H9 (cell line): ENCODE data around the gene RIMBP2. TPM values are rescaled to one million over a fixed set of nuclear protein-coding genes. Genes with fewer than 3 reads are reported as not detected.

Experiments used
- DNase-seq: peaks from one replicate; pipeline ENCODE4 v3.0.0-alpha.2; 2017
- H2AFZ ChIP-seq: one replicate; pipeline ENCODE4 v1.6.1; 2013; ENCODE audit warnings: mild to moderate bottlenecking, low read length, control low read depth, moderate library complexity
- H2AK5ac ChIP-seq: 2 replicates; pipeline ENCODE4 v1.6.1; 2013; ENCODE audit warnings: low read length, control low read depth, mixed read lengths; ENCODE audit not compliant: insufficient read length
- H2BK120ac ChIP-seq: one replicate; pipeline ENCODE4 v1.6.1; 2013; ENCODE audit warnings: low read depth, mild to moderate bottlenecking, low read length, control low read depth, inconsistent platforms; ENCODE audit not compliant: poor library complexity, severe bottlenecking
- H2BK12ac ChIP-seq: 2 replicates; pipeline ENCODE4 v1.6.1; 2013; ENCODE audit warnings: low read length, control low read depth, mixed read lengths, low read depth; ENCODE audit not compliant: insufficient read length
- H2BK15ac ChIP-seq: 2 replicates; pipeline ENCODE4 v1.6.1; 2013; ENCODE audit warnings: low read depth, low read length, control low read depth
- H2BK20ac ChIP-seq: one replicate; pipeline ENCODE4 v1.6.1; 2013; ENCODE audit warnings: low read depth, mild to moderate bottlenecking, low read length, control low read depth, inconsistent platforms; ENCODE audit not compliant: poor library complexity, severe bottlenecking
- H2BK5ac ChIP-seq: 2 replicates; pipeline ENCODE4 v1.6.1; 2013; ENCODE audit warnings: low read length, control low read depth, mixed read lengths; ENCODE audit not compliant: insufficient read length
- H3K14ac ChIP-seq: 2 replicates; pipeline ENCODE4 v1.6.1; 2013; ENCODE audit warnings: low read length, control low read depth; ENCODE audit not compliant: insufficient read depth
- H3K18ac ChIP-seq: 2 replicates; pipeline ENCODE4 v1.6.1; 2013; ENCODE audit warnings: low read depth, mild to moderate bottlenecking, mixed read lengths, low read length, control low read depth; ENCODE audit not compliant: insufficient read length
- H3K23ac ChIP-seq: 2 replicates; pipeline ENCODE4 v1.6.1; 2013; ENCODE audit warnings: low read length, control low read depth, mixed read lengths, low read depth; ENCODE audit not compliant: insufficient read length
- H3K23me2 ChIP-seq: 2 replicates; pipeline ENCODE4 v1.6.1; 2013; ENCODE audit warnings: low read depth, mild to moderate bottlenecking, mixed read lengths, low read length, control low read depth; ENCODE audit not compliant: insufficient read length, poor library complexity, severe bottlenecking
- H3K27ac ChIP-seq: 2 replicates; pipeline ENCODE4 v1.5.1; 2013; ENCODE audit warnings: low read length, control low read depth, mixed read lengths, low read depth; ENCODE audit not compliant: insufficient read length
- H3K27me3 ChIP-seq: 2 replicates; pipeline ENCODE4 v1.6.1; 2013; ENCODE audit warnings: low read length, control low read depth, inconsistent platforms; ENCODE audit not compliant: insufficient read depth
- H3K4ac ChIP-seq: 2 replicates; pipeline ENCODE4 v1.6.1; 2013; ENCODE audit warnings: low read depth, mild to moderate bottlenecking, control low read depth, inconsistent platforms, low read length, moderate library complexity
- H3K4me1 ChIP-seq: 2 replicates; pipeline ENCODE4 v1.6.1; 2013; ENCODE audit warnings: low read length, control low read depth, inconsistent platforms; ENCODE audit not compliant: insufficient read depth
- H3K4me2 ChIP-seq: 2 replicates; pipeline ENCODE4 v1.6.1; 2013; ENCODE audit warnings: low read length, control low read depth, mixed read lengths; ENCODE audit not compliant: insufficient read length, insufficient read depth
- H3K56ac ChIP-seq: 2 replicates; pipeline ENCODE4 v1.6.1; 2013; ENCODE audit warnings: low read depth, mild to moderate bottlenecking, mixed read lengths, low read length, control low read depth; ENCODE audit not compliant: insufficient read length
- H3K79me1 ChIP-seq: 2 replicates; pipeline ENCODE4 v1.6.1; 2013; ENCODE audit warnings: low read depth, mild to moderate bottlenecking, moderate library complexity, low read length, control low read depth, inconsistent platforms; ENCODE audit not compliant: insufficient read depth, poor library complexity, severe bottlenecking
- H3K79me2 ChIP-seq: 2 replicates; pipeline ENCODE4 v1.6.1; 2013; ENCODE audit warnings: low read length, control low read depth, inconsistent platforms; ENCODE audit not compliant: insufficient read depth
- H3K9ac ChIP-seq: 2 replicates; pipeline ENCODE4 v1.6.1; 2013; ENCODE audit warnings: low read length, control low read depth, mixed read lengths; ENCODE audit not compliant: insufficient read length; ENCODE audit errors: extremely low read depth
- H3K9me3 ChIP-seq: one replicate; pipeline ENCODE4 v1.6.1; 2013; ENCODE audit warnings: low read depth, low read length, inconsistent platforms; ENCODE audit not compliant: control insufficient read depth
- H3T11ph ChIP-seq: one replicate; pipeline ENCODE4 v1.6.1; 2013; ENCODE audit warnings: mild to moderate bottlenecking, low read length, control low read depth, inconsistent platforms
- H4K20me1 ChIP-seq: one replicate; pipeline ENCODE4 v1.6.1; 2013; ENCODE audit not compliant: control insufficient read depth, insufficient read length, insufficient read depth
- H4K5ac ChIP-seq: 2 replicates; pipeline ENCODE4 v1.6.1; 2013; ENCODE audit warnings: low read depth, mild to moderate bottlenecking, mixed read lengths, low read length, control low read depth; ENCODE audit not compliant: insufficient read length
- H4K8ac ChIP-seq: replicated peaks from 2 replicates; pipeline ENCODE4 v1.6.1; 2013; ENCODE audit warnings: low read length, control low read depth, mixed read lengths, low read depth; ENCODE audit not compliant: insufficient read length
- H4K91ac ChIP-seq: 2 replicates; pipeline ENCODE4 v1.6.1; 2013; ENCODE audit warnings: low read depth, mild to moderate bottlenecking, moderate library complexity, mixed read lengths, low read length, control low read depth; ENCODE audit not compliant: insufficient read length
- H3K27ac Mint-ChIP-seq, 3 experiments: 2 replicates in 2 of 3; 3 replicates in 1 of 3; pipeline ENCODE4 v1.8.0; 2020 to 2021; ENCODE audit warnings: mixed read lengths in 3 of 3, mild to moderate bottlenecking in 1 of 3, moderate library complexity in 1 of 3
- H3K27me3 Mint-ChIP-seq: 2 replicates; pipeline ENCODE4 v1.8.0; 2021; ENCODE audit warnings: low read depth, mild to moderate bottlenecking, moderate library complexity, mixed read lengths
- H3K36me3 Mint-ChIP-seq, 3 experiments: 2 replicates in 2 of 3; 3 replicates in 1 of 3; pipeline ENCODE4 v1.8.0; 2020 to 2021; ENCODE audit warnings: low read depth in 3 of 3, mixed read lengths in 3 of 3; ENCODE audit not compliant: insufficient read depth in 1 of 3
- H3K4me1 Mint-ChIP-seq, 2 experiments: 2 replicates each; pipeline ENCODE4 v1.8.0; 2020; ENCODE audit warnings: mixed read lengths in 2 of 2
- H3K4me3 Mint-ChIP-seq, 2 experiments: 2 replicates in 1 of 2; 3 replicates in 1 of 2; pipeline ENCODE4 v1.8.0; 2020 to 2021; ENCODE audit warnings: mild to moderate bottlenecking in 2 of 2, mixed read lengths in 2 of 2, moderate library complexity in 1 of 2
- H3K9me3 Mint-ChIP-seq, 2 experiments: 2 replicates in 1 of 2; 3 replicates in 1 of 2; pipeline ENCODE4 v1.8.0; 2020; ENCODE audit warnings: mild to moderate bottlenecking in 2 of 2, mixed read lengths in 2 of 2, moderate library complexity in 1 of 2
- CTCF ChIP-seq: fragments of 200-600 bp; sonication (generic); conservative IDR thresholded peaks from 3 replicates; pipeline ENCODE4 v1.8.0; 2021; ENCODE audit warnings: antibody characterized with exemption, mild to moderate bottlenecking
- WGBS: extraction: QIAGEN DNeasy Blood & Tissue Kit; methylation state at CpG from one replicate; pipeline ENCODE4 v1.1.7; 2013; ENCODE audit warnings: missing lambda C conversion rate, low lambda C conversion rate, mixed read lengths; ENCODE audit not compliant: insufficient read length; ENCODE audit errors: extremely low coverage; 5-methylcytosine and 5-hydroxymethylcytosine counted together
- total RNA-seq: library from RNA; stranded (reverse); gene quantifications from 2 replicates; pipeline ENCODE4 v1.2.1, GENCODE V29; 2021

The RIMBP2 gene
- total RNA-seq, 1 experiment from 2014 or later = 0.70 TPM

- no peak overlapping the region for H4K5ac ChIP-seq
- H2AFZ ChIP-seq = no peak overlapping the region
- no peak overlapping the region for H2BK5ac ChIP-seq
- no peak overlapping the region for H3K9ac ChIP-seq
- H4K20me1 ChIP-seq = no peaks in the 10 kb centered on the region
- no peak overlapping the region for H4K8ac ChIP-seq
- no peak overlapping the region for H3K4me3 Mint-ChIP-seq
- H3K27me3 Mint-ChIP-seq = peaks cover 14% of the 10 kb centered on the region
- no peak overlapping the region for H3K27ac Mint-ChIP-seq
- peaks cover 0 to 2% (median 0%) of the 10 kb centered on the region in 3 experiments; a peak in 2 of 7 replicates for H3K36me3 Mint-ChIP-seq
- H2BK120ac ChIP-seq = no peak overlapping the region
- no peak overlapping the region for H3K14ac ChIP-seq
- no peak overlapping the region for H2AK5ac ChIP-seq
- no peak for TF ChIP-seq CTCF
- H3K27me3 ChIP-seq = no peaks in the 10 kb centered on the region
- H2BK20ac ChIP-seq = no peak overlapping the region
- peaks cover 0 to 9% of the 10 kb centered on the region in 2 experiments; a peak in 3 of 5 replicates for H3K9me3 Mint-ChIP-seq
- H3K4me1 ChIP-seq = no peaks in the 10 kb centered on the region
- no peak overlapping the region for H4K91ac ChIP-seq
- DNase-seq = no peak
- WGBS = 100% methylated on average over 5 of the region's 5 CpGs
- H3K79me1 ChIP-seq = no peaks in the 10 kb centered on the region
- H2BK15ac ChIP-seq = no peak overlapping the region
- H3K4me1 Mint-ChIP-seq = no peaks in the 10 kb centered on the region
- H3K9me3 ChIP-seq = no peaks in the 10 kb centered on the region
- no peak overlapping the region for H3K56ac ChIP-seq
- no peak overlapping the region for H3T11ph ChIP-seq
- no peak overlapping the region for H3K4me2 ChIP-seq
- no peak overlapping the region for H3K27ac ChIP-seq
- no peak overlapping the region for H3K4ac ChIP-seq
- H3K79me2 ChIP-seq = no peaks in the 10 kb centered on the region
- H3K23me2 ChIP-seq = no peaks in the 10 kb centered on the region
- H2BK12ac ChIP-seq = no peak overlapping the region
- no peak overlapping the region for H3K23ac ChIP-seq
- no peak overlapping the region for H3K18ac ChIP-seq
Measured at GRCh38 chr12:130583317-130583716, 132.8 kb downstream of the RIMBP2 start.
